NCI-H1092 (cell line): ENCODE measurements around the gene MORN1.

ENCODE experiments used
- DNase-seq: peaks from one replicate; lab custom pipeline; 2025; lab: John Stamatoyannopoulos, UW

Gene MORN1

DNA sequence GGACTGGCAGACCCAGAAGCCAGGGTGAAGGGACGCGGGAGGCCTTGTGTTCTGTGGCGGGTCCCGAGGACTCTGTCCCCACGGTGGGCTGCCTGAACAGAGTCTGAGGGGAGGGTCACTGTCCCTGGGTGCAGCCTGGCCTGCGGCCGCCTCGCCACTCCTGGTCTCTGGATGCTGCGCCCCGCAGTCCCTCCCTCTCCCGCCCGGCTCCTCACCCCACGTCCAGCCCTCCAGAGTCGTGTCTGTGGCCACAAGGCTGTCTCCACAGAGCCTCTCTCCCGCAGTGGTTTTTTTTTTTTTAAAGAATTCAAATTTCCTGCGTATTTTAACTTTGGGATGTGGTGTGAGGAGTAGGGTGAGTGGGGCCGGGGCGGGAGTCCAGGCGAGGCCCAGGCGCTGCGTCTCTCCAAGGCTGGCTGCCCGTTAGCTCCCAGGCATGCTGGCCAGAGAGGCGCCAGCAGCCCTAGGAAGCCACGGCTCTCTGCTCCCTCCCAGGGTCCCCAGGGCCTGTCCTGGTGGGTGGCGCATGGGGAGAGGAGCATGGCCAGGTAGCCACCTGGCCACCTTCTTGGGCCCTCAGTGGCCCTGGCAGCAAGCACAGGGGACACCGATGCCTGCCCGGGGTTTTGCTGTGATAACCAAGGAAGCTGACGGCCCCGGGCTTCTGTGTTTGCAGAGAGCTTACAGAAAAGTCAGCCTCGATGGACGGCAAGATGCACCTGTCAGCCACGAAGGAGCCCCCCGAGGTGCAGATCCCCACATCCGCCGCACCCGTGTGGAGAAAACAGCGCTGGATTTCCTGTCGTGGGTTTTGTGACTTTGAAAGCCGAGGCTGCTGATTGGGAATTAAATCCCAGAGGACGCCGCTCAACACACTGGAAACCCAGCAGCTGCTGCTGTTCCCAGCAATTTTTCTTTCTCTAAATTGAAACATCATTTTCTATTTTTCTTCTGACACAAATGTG, 72.8 kb downstream of the MORN1 start:
- no peak for DNase-seq

DNA sequence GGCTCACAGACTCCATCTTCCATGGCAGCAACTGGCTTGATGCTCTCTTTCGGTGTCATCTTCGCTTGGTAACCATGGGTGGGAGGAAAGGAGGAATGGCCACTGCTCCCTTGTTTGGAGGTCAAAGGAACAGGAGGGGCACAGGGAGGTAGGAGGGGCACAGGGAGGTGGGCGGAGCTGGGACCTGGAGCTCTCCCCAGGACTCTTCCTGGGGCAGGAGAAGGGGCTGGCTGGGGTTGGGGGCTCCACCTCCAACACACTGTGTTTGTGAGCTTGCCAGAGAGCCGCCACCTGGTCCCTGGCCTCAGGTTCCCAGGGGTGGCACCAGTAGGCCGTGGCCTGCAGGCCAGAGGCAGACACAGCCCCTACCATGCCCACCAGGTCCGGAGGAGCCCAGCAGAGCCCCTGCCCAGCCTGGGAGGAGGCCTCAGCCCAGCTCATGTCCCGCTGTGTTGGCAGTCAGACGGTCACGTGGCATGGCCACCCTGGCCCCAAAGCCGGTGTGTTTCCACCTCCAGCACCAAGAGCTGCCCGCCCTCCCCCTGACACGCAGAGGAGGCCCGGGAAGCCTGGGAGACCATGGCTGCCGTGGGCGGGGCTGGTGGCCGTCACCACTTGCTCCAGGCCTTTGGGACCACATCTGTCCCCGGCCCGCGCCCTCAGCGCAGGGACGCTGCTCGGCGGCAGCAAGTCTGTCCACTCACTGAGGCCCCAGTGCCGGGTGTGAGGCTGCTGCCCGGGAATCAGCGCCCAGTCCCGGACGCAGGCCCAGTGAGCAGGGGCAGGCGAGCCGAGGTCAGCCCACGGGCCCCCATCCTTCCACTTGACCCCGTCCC, 73.9 kb downstream of the MORN1 start:
- DNase-seq = no peak

DNA sequence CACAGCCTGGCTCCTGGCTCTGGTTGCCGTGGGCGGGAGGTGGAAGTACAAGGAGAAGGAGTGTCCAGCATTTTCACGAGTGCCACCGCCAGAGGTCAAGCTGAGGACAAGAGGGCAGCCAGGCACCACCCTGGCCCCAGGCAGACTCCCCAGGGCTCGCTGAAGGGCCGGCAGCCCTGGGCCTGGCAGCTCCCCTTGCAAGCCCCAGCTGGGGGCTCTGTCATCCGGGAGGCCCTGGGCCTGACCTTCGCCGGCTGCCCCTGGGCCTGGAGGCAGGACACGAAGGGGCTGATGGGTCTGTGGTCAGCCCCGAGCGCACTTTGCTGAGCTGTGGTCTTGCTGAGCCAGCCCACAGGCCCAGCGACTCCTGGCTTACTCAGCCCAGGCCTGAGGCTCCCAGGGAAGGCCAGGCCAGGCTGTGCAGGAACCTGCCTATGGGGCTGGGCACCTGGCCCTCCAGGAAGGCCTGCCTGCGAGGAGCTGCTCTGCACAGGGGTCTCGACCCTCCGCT, 74.8 kb downstream of the MORN1 start:
- no peak for DNase-seq

DNA sequence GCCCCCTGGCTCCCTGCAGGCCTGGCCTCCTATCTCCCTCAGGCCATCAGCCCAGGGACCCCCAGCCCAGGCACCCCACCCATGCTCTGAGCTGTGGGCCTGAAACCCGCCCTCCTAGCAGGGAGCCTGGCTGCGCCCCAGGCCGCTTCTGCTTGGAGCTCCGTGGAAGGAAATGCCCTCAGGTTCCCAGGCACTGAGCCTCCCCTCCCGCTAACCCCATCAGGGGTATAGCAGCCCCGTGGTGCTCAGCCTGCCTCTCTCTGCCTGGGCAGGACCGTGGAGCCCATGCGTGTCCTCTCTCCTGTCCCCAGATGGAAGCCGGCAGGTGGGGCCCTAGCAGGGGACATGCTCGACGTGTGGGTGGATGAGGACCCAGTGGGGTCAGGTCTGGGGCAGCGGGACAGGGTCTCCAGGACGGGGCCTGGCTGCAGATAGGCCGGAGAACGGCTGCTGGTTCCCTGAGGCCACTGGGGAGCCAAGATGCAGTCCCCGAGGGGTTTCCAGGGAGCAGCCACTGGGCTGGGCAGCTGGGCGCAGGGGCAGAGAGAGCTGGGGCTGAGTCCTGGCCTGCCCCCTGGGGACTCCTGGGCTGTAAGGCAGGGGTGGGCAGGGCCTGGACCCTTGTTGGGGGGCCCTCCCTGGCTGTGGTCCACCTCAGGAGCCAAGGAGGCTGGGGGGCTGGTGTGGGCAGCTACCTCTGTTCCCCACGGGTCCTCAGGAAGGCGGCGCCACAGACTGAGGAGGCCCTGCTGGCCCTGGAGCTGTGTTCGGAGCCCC, 75.5 kb downstream of the MORN1 start:
- DNase-seq = no peak

DNA sequence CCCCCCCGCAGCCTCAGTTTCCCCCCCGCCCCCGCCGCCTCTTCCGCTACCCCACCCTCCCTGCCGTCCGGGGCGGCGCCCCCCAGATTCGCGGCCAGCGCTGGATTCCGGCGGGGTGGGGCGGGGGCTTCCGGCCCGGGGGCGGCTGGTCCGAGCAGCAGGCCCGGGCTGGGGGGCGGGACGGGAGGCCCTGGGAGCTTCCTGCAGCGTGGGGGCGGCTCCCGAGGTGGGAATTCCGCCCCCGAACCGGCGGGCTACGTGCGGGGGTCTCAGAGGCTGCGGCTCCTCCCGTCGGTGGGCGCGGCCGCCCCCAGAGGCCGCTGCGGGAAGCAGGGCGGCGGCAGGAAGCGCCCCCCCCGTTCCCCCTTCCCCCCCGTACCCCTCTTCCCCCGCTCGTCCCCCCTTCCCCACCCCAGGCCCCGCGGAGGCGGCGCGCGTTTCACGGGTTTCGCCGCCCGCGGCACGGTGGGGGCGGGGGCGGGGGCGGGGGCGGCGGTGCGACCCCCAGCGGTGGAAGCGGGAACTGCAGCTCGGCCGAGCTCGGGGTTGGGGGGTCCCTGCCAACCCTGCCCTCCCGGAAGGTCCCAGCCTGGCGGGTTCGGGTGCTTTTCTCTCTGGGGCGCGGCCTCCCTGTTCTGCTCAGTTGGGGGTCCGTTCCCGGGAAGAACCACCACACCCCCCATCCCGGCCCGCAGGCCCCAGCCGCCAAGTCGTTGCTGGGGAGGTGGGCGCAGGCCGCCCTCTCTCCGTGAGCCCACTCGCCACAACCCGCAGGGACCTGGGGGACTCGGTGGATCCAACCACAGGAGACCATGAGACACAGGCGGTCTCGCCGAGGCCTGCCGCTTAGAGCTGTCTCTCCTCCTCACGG, 76.3 kb downstream of the MORN1 start:
- no peak for DNase-seq

DNA sequence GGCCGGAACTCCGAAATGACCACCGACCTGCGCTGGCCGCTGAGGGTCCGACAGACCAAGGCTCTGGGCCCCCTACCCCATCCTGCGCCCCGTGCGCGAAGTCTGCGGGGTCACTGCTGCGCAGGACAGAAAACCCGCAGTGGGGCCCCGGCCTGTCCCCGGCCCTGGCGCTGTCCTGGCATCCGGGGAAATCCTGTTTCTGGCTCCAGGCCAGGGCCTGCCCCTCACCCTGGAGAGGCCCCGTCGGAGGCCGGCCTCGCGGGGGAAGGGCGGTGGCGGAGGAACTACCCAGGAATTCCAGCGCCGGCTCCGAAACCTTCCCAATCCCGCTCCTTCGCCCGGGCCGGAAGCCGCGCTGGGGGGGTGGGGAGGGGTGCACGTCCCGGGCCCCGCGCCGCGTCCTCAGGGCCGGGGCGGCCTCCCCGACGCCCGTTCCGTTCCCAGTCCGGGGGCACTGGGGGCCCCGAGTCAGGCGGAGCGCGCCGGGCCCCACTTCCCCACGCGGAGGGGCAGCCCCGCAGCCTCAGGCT, 77.0 kb downstream of the MORN1 start:
- no peak for DNase-seq

DNA sequence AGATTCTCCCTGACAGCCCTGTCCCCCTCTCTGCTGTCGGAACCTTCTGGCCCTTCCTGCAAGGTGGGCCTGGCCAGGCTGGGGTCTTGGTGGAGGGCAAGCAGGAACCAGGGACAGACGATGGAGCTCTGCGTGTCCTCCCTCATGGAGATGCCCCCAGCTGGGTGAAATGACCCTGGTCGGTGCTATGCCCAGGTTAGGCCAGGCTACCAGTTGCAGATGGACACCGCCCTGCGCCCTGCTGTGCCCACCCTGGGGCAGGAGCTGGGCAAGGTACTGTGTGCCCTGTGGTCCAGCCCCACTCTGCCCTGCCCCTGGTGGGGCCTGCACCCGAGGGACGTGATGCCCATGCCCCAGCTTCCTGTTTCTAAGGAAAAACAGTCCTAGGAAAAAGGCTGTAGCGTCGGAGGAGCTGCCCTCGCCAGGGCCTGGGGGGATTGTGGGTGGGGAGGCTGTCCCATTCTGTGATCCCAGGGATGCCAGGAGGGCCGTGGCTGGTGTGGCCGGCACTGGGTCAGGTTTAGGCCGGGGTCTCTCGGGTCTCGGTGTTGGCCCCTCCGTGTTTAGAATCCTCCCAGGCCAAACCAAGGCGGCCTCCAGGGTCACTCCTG, 77.6 kb downstream of the MORN1 start:
- DNase-seq = no peak

DNA sequence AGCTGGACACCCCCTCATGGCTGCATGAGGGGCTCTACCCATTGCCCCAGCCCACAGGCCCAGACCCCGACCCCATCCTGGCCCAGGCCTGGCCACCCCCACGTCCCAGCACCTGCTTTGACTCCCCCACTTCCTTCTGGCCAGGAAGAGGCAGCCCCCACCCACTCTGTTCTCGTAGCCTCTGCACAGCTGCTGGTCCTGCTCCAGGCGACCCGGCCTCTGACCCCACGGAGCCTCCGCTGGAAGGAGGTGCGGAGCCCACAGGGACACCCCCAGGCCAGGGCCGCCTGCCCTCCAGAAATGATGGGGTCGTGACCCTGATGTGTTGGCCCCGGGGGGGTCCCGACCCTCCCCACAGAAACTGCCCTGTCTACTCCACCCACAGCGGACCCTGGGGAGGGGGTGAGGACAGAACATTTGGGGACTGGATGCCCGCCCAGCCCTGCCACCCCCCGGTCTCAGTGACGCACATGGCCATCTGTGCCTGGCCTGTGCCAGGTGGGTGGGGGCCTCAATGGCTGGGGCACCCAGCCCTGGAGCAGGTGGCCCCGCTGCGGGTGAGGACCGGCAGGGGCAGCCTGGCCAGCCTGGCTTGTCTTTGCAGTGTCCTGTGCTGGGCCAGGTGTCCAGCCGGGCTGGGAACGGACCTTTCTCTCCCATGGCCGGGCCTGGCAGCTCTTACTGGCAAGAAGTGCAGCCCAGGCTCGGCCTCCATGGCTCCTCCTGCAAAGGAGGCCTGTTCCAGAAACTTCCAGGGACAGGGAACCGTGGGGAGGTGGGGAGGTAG, 78.6 kb downstream of the MORN1 start:
- no peak for DNase-seq

DNA sequence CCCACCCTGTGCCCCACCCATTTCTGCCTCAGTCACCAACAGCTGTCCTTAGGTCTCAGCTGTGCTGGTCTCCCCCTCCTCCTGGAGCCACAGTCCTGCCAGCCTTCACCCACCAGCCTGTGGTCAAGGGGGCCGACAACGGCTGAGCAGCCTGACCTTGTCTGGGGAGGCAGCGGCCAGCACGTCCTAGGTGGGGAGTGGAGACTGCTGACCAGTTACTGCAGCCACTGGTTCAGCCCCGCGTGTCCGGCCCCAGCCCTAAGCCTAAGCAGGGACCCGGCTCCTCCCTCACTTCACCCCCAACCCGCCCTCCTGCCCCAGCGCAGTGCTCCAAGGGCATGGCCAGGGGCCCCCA, 79.2 kb downstream of the MORN1 start:
- DNase-seq = no peak

DNA sequence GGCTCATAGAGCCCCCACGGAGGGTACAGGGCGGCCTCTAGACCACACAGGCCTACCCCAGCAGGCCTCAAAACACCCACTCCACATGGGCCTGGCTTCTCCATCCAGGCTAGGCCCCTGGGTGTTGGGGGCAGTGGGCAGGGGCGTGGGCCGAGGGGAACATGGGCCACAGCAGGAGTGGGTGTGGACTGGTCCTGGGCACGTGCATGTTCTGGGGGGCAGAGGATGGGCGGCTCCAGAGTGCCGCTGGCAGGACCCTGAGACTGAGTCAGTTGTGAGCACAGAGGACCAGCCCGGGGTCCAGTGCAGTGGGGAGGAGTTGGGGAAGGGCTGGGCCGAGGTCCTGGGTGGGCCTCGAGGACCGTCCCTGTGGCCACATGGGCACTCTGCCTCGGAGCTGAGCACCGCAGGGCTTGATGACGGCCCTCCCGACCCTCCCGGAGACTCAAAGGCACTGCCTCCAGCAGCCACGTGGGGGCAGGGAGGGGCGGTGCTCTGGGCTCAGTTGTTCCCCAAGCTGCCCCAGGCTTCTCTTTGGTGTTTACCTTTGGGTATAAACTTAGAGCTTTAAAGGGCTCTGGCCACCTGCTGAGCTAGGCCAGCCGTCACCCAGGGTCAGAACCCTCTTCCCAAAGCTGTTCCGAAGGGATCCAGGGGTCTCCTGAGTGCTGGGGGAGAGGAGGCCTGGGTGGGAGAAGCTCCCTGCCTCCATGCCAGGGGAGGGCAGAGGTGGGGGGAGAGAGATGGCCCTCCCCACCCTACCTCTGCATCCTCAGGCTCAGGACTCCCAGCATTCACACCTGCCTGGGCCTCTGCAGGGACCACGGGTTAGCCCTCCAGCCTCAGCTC, 79.9 kb downstream of the MORN1 start:
- no peak for DNase-seq

DNA sequence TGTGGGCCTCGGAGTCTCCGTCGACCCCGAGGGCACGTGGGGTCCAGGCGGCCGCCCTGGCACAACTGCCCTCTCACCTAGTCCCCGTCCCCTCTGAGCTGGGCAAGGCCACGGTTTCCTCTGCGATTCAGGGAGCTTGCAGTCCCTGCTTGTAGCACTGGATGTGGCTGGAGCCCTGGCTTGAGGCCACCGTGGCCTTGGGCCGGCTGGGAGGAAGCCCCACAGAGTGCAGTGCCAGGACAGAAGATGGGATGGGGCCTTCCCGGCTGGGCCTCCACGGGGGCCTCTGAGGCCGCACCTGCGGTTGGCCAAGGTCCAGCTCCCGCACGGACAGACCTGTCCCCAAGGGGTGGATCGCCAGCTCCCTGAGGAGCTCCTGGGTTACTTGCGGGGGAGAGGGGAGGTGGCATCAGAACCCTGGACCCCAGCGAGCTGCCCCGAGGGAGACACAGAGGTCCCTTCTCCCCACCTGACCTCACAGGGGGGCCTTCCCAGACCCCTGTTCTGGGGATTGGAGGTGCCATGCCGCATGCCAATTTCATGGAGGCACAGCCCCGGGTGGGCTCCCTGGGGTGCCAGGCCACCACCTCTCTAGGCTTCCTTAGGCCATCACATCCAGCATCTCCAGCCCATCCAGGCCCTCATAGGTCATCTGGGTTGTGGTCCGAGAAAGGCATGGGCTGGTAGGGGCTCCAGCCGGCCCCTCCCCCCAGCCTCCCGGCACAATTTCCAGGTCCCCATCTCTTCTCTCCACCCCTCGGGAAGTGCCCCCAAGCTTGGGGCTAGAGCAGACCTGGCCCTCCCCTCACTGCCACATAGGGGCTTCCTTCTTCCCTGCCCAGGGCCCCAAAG, 80.8 kb downstream of the MORN1 start:
- no peak for DNase-seq

DNA sequence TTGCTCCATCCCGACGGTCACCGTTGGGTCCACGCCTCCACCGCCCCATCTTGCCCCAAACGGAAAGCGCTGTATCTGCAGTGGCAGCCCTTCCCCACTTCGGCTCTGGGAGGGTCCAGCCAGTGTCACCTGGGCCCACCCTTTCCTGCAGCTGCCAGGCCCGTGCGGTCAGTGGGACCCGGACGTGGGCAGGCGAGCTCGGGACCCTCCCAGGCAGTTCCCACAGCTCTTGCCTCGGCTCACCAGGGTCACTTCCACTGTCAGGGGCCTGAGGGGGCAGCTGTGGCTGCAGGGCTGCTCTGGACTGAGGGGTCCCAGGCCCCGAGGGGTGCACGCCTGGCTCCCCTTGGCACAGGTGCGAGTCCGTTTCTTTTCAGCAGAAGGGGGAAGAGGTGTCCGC, 82.5 kb downstream of the MORN1 start:
- no peak for DNase-seq

DNA sequence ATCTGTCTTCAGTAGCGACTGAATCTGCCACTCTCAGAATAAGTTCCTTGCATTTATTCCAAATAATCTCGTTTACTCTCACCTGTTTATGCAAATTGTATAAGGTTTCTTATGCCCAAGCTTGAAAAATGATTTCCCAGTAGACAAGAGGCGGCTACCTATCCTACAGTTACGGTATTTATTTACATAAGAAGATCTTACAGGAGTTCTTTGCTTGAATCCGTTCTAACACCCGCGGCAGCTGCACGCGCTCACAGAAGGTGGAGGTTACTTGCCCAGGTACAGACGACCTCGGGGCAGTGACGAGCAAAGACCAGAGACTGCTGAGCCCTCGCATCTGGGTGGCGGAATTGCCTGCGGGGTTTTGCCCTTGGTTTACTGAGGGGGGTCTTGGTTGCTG, 83.4 kb downstream of the MORN1 start:
- DNase-seq = no peak

DNA sequence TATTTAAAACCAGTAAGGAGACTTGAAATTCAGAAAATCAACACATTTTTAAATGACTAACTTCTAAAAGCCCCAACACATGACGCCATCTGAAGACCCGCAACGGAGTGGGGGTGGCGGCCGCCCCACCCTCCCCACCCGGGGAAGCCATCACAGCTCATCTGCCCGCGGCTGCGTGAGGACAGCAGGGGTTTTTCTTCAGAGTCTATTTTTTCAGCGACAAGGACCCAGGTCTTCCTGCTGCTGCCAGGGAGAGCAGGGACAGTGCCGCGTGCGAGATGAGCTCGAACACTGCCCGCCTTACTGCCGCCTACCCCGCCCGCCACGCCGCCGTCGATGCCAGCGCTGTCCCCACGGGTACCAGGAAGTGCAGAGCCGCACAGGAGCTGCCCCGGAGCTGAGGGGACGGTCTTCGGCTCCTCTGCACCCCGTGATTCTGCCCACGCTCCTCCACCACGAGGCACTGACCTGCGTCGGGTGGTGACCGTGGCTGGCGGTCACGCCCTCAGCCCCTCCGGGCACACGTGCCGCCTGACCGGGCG, 84.2 kb downstream of the MORN1 start:
- DNase-seq = no peak

DNA sequence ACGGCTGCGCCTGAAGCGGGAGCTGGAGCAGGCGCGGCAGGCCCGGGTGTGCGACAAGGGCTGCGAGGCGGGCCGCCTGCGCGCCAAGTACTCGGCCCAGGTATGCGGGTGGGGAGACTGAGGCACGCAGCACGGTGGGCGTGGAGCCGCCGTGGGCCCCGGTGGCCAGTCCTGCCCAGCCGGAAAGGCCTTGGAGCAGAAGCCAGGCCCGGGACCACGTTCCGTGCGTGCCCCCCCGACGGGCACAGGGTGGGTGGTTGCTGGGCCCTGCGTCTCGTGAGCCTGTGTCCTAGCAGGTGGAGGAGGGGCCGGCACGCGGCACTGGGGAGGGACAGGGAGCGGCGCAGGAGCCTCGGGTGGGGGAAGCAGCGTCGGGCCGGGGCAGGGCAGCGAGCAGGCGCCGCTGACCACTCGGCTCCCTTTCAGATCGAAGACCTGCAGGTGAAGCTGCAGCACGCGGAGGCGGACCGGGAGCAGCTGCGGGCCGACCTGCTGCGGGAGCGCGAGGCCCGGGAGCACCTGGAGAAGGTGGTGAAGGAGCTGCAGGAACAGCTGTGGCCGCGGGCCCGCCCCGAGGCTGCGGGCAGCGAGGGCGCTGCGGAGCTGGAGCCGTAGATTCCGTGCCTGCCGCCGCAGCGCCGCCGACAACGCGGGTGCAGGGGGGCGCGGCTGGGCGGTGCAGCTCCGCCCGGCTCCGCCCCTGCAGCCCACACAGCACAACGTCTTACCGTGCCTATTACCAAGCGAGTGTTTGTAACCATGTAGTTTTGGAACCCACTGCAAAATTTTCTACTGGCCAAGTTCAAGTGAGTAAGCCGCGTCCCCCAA, 85.0 kb downstream of the MORN1 start:
- no peak for DNase-seq

DNA sequence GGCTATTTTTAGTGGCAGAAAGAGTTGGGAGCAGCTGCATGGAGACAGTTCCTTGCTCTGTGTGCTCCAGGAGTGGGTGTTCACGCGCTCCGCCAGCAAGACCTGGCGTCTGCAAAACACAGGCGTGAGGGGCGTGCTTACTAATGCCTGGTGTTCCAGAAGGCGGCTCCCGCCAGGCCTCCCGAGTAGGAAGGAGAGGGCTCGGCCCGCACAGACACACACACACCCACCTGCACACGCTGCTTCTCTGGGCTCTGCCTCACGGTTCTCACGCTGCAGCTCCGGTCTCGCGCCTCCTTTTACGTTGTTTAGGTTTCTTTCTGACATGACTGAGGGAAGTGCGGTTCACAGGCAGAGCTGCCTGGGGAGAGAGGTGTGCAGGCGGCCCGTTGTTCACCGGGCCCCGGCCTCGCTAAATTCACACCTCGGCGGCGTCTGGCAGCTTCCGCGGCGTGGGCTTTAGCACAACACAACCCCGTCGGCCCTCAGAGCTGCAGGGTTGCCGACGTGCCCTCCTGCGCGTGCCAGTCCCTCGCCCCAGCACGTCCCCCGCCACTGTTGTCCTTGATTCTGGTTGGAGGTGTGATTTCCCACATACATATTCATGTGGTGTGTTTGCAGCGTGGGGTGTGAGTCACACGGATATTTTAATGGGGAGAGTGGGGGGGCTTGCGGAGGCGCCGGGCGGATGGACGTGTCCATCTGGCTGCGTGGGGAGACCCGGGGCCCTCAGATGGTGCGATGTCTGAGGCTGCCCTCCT, 86.3 kb downstream of the MORN1 start:
- no peak for DNase-seq
